Anterior cingulate cortex (tissue), 58 donors: ENCODE measurements around the gene MYL4.
A peak's percentile ranks its signal among the peaks of the same experiment; 100 is the strongest.
"Not testable (repeated sequence)": the region's sequence is repeated elsewhere in the genome, so short reads cannot be mapped to it uniquely, and the experiment has no call there.

Experiments
- DNase-seq, 58 donors: peaks; one replicate each; lab custom pipeline; 2025; lab: John Stamatoyannopoulos, UW

Gene MYL4

GRCh38 chr17:47267354-47267828 is 58.2 kb downstream of the MYL4 start:
- peak in 1 of 58 donors; percentile 4 for DNase-seq

GRCh38 chr17:47268964-47269363 is 59.8 kb downstream of the MYL4 start:
- not testable (repeated sequence) for DNase-seq

GRCh38 chr17:47269561-47270280 is 60.6 kb downstream of the MYL4 start:
- DNase-seq: not testable (repeated sequence)

- DNase-seq: no peak
Observed at GRCh38 chr17:47270946-47271705, 62.0 kb downstream of the MYL4 start.

- DNase-seq: no peak
Observed at GRCh38 chr17:47272491-47272890, 63.3 kb downstream of the MYL4 start.

GRCh38 chr17:47273245-47273644 is 64.1 kb downstream of the MYL4 start:
- DNase-seq: no peak
